COLO829 (cell line): ENCODE measurements around the gene ZNF470.

Experiments
- DNase-seq: peaks from one replicate; pipeline ENCODE4 v3.0.0; 2012; ENCODE audit warnings: low spot score

ZNF470 gene

GRCh38 chr19:56567274-56568120 is at the start of gene ZNF470:
Gene ZNF470, plus strand, starts transcription at chr19:56567468. Its CDS starts 2,844 bp downstream, at chr19:56570312.
- peak; percentile 91 for DNase-seq

- no peak for DNase-seq
These were observed 41.9 kb upstream of the ZNF470 start for GRCh38 chr19:56525214-56525860.

GRCh38 chr19:56537442-56537841 is 29.8 kb upstream of the ZNF470 start:
- DNase-seq: no peak

GRCh38 chr19:56538254-56538760 is 29.0 kb upstream of the ZNF470 start:
- DNase-seq: peak; percentile 89

GRCh38 chr19:56538761-56539263 is 28.5 kb upstream of the ZNF470 start, which contains the start of gene ZFP28:
Gene ZFP28, plus strand, starts transcription at chr19:56538948. Its CDS starts 71 bp downstream, at chr19:56539019.
- no peak for DNase-seq

- no peak for DNase-seq
These were observed 23.5 kb upstream of the ZNF470 start for GRCh38 chr19:56543776-56544175.

GRCh38 chr19:56547535-56547934 is 19.7 kb upstream of the ZNF470 start:
- DNase-seq: no peak

- no peak for DNase-seq
These were observed 12.9 kb upstream of the ZNF470 start for GRCh38 chr19:56554272-56554869.

GRCh38 chr19:56562766-56563165 is 4.5 kb upstream of the ZNF470 start:
- DNase-seq: no peak

- DNase-seq: peak; percentile 39
These were observed 379 bp upstream of the ZNF470 start for GRCh38 chr19:56566904-56567273.

GRCh38 chr19:56572589-56572988 is 5.3 kb downstream of the ZNF470 start:
- DNase-seq: no peak

- no peak for DNase-seq
These were observed 6.6 kb downstream of the ZNF470 start for GRCh38 chr19:56573914-56574313.

GRCh38 chr19:56577719-56578602 is 10.7 kb downstream of the ZNF470 start:
- no peak for DNase-seq

GRCh38 chr19:56594446-56594782 is 27.1 kb downstream of the ZNF470 start:
- DNase-seq: no peak

GRCh38 chr19:56594783-56595547 is 27.7 kb downstream of the ZNF470 start, which contains the start of gene ZNF71:
Gene ZNF71, plus strand, starts transcription at chr19:56595302. Its CDS starts 6,257 bp downstream, at chr19:56601559.
- DNase-seq: peak; percentile 94

GRCh38 chr19:56595548-56595899 is 28.3 kb downstream of the ZNF470 start:
- peak; percentile 6 for DNase-seq

GRCh38 chr19:56596676-56597075 is 29.4 kb downstream of the ZNF470 start:
- no peak for DNase-seq

- no peak for DNase-seq
These were observed 30.4 kb downstream of the ZNF470 start for GRCh38 chr19:56597696-56598095.

- no peak for DNase-seq
These were observed 34.1 kb downstream of the ZNF470 start for GRCh38 chr19:56601375-56601774.

- no peak for DNase-seq
These were observed 36.6 kb downstream of the ZNF470 start for GRCh38 chr19:56603829-56604228.
